IMR-90 (cell line): ENCODE data around the gene RNASE7. TPM values are rescaled to one million over a fixed set of nuclear protein-coding genes. Genes with fewer than 3 reads are reported as not detected.

Experiments used
- ATAC-seq: fragments of 200-7000 bp; cut with Tn5 transposase; 2 replicates; pipeline ENCODE4 v1.9.1; 2020; ENCODE audit warnings: low read depth, mild to moderate bottlenecking, moderate library complexity
- BruUV-seq: library from RNA; stranded (reverse); fragments of 400-500 nt; replicated peaks from 2 replicates; lab custom pipeline; 2021; lab: Mats Ljungman, UMichigan
- CTCF ChIA-PET: fragments of 300-600 bp; formaldehyde crosslinking; extraction: SDS; loops from one replicate; lab custom pipeline; 2021; ENCODE audit warnings: antibody characterized with exemption; lab: Yijun Ruan, JAX
- POLR2A ChIA-PET: fragments of 300-600 bp; sonication (Branson Sonifier 250); formaldehyde crosslinking; loops from one replicate; lab custom pipeline; 2022; ENCODE audit warnings: antibody characterized with exemption; ENCODE audit not compliant: unreplicated experiment; lab: Charles Lee
- DNase-seq: peaks from one replicate; pipeline ENCODE4 v3.0.0; 2013
- H2AFZ ChIP-seq: replicated peaks from 2 replicates; pipeline ENCODE3; 2013; ENCODE audit warnings: low read length, mild to moderate bottlenecking; ENCODE audit not compliant: poor library complexity
- H2AK5ac ChIP-seq: 2 replicates; pipeline ENCODE4 v1.6.1; 2013; ENCODE audit warnings: low read depth, low read length, inconsistent platforms
- H2AK9ac ChIP-seq: replicated peaks from 2 replicates; pipeline ENCODE3; 2013; ENCODE audit warnings: mild to moderate bottlenecking, low read depth, low read length, moderate library complexity; ENCODE audit not compliant: poor library complexity
- H2BK120ac ChIP-seq: 2 replicates; pipeline ENCODE4 v1.6.1; 2013; ENCODE audit warnings: low read depth, low read length, inconsistent platforms
- H2BK15ac ChIP-seq: 3 replicates; pipeline ENCODE4 v1.6.1; 2013; ENCODE audit warnings: low read depth, low read length, inconsistent platforms
- H2BK20ac ChIP-seq: 2 replicates; pipeline ENCODE4 v1.6.1; 2013; ENCODE audit warnings: low read depth, mild to moderate bottlenecking, inconsistent platforms, low read length, moderate library complexity
- H2BK5ac ChIP-seq: 2 replicates; pipeline ENCODE4 v1.6.1; 2013; ENCODE audit warnings: mild to moderate bottlenecking, low read depth, low read length, inconsistent platforms; ENCODE audit not compliant: poor library complexity, severe bottlenecking
- H3K14ac ChIP-seq: replicated peaks from 2 replicates; pipeline ENCODE4 v1.6.1; 2013; ENCODE audit warnings: low read depth, low read length, inconsistent platforms
- H3K18ac ChIP-seq: 2 replicates; pipeline ENCODE4 v1.6.1; 2013; ENCODE audit warnings: low read depth, low read length, control low read depth
- H3K23ac ChIP-seq: 2 replicates; pipeline ENCODE4 v1.6.1; 2013; ENCODE audit warnings: low read depth, low read length, inconsistent platforms
- H3K27ac ChIP-seq: 2 replicates; pipeline ENCODE4 v1.5.1; 2013; ENCODE audit warnings: mild to moderate bottlenecking, control low read depth, low read length; ENCODE audit not compliant: insufficient read depth
- H3K27me3 ChIP-seq: 2 replicates; pipeline ENCODE4 v1.6.1; 2013; ENCODE audit warnings: low read length; ENCODE audit not compliant: control insufficient read depth, insufficient read depth
- H3K36me3 ChIP-seq: 2 replicates; pipeline ENCODE4 v1.6.1; 2013; ENCODE audit warnings: low read length, mixed read lengths; ENCODE audit not compliant: control insufficient read depth, insufficient read depth
- H3K4ac ChIP-seq: 2 replicates; pipeline ENCODE4 v1.6.1; 2013; ENCODE audit warnings: low read depth, low read length, inconsistent platforms
- H3K4me1 ChIP-seq: 2 replicates; pipeline ENCODE4 v1.6.1; 2013; ENCODE audit warnings: low read length, mixed read lengths; ENCODE audit not compliant: control insufficient read depth, insufficient read depth
- H3K4me2 ChIP-seq: 2 replicates; pipeline ENCODE4 v1.6.1; 2013; ENCODE audit warnings: low read depth, mild to moderate bottlenecking, control low read depth, low read length, moderate library complexity
- H3K4me3 ChIP-seq: 2 replicates; pipeline ENCODE4 v1.5.1; 2013; ENCODE audit warnings: low read depth, mild to moderate bottlenecking, control low read depth, low read length, moderate library complexity; ENCODE audit not compliant: insufficient read depth
- H3K56ac ChIP-seq: 2 replicates; pipeline ENCODE4 v1.6.1; 2013; ENCODE audit warnings: low read length, inconsistent platforms; ENCODE audit not compliant: insufficient read depth; ENCODE audit errors: extremely low read depth
- H3K79me1 ChIP-seq, 2 experiments: 2 replicates each; pipeline ENCODE4 v1.6.1; 2013; ENCODE audit warnings: low read length in 2 of 2, inconsistent platforms in 1 of 2, low read depth in 1 of 2
- H3K9ac ChIP-seq: 2 replicates; pipeline ENCODE4 v1.6.1; 2013; ENCODE audit warnings: low read depth, low read length, control low read depth
- H3K9me1 ChIP-seq: 2 replicates; pipeline ENCODE4 v1.6.1; 2013; ENCODE audit warnings: low read length, inconsistent platforms; ENCODE audit not compliant: insufficient read depth
- H3K9me3 ChIP-seq: 2 replicates; pipeline ENCODE4 v1.6.1; 2013; ENCODE audit warnings: low read length; ENCODE audit not compliant: control insufficient read depth, insufficient read depth
- H4K20me1 ChIP-seq: 2 replicates; pipeline ENCODE4 v1.6.1; 2013; ENCODE audit warnings: low read length, inconsistent platforms; ENCODE audit not compliant: insufficient read depth
- H4K5ac ChIP-seq: 2 replicates; pipeline ENCODE4 v1.6.1; 2013; ENCODE audit warnings: mild to moderate bottlenecking, low read depth, low read length, control low read depth
- H4K8ac ChIP-seq, 2 experiments: 2 replicates each; pipeline ENCODE4 v1.6.1; 2013; ENCODE audit warnings: low read depth in 2 of 2, low read length in 2 of 2, control low read depth in 1 of 2, inconsistent platforms in 1 of 2
- H4K91ac ChIP-seq: 2 replicates; pipeline ENCODE4 v1.6.1; 2013; ENCODE audit warnings: low read depth, low read length, inconsistent platforms; ENCODE audit not compliant: insufficient read depth
- BHLHE40 ChIP-seq: fragments of 150-350 bp; IDR thresholded peaks from 2 replicates; pipeline ENCODE4 v1.6.1; 2016; ENCODE audit warnings: mild to moderate bottlenecking, low read depth, low read length
- ELK1 ChIP-seq: fragments of 150-350 bp; IDR thresholded peaks from 2 replicates; pipeline ENCODE4 v1.6.1; 2016; ENCODE audit warnings: low read depth, mild to moderate bottlenecking, low read length, moderate library complexity, borderline replicate concordance
- MAFK ChIP-seq: IDR thresholded peaks from 2 replicates; pipeline ENCODE4 v1.6.1; 2012; ENCODE audit warnings: low read depth, low read length, improper control_type of control experiment
- MAZ ChIP-seq: IDR thresholded peaks from 2 replicates; pipeline ENCODE4 v1.6.1; 2012; ENCODE audit warnings: low read depth, mild to moderate bottlenecking, low read length, improper control_type of control experiment, moderate library complexity, borderline replicate concordance
- MXI1 ChIP-seq: IDR thresholded peaks from 2 replicates; pipeline ENCODE4 v1.6.1; 2012; ENCODE audit warnings: low read depth, mild to moderate bottlenecking, low read length, moderate library complexity, borderline replicate concordance
- POLR2A ChIP-seq: IDR thresholded peaks from 2 replicates; pipeline ENCODE4 v1.6.1; 2012; ENCODE audit warnings: mild to moderate bottlenecking, low read depth, low read length
- RCOR1 ChIP-seq: IDR thresholded peaks from 2 replicates; pipeline ENCODE4 v1.6.1; 2012; ENCODE audit warnings: mild to moderate bottlenecking, low read length, improper control_type of control experiment; ENCODE audit not compliant: insufficient replicate concordance
- RFX5 ChIP-seq: IDR thresholded peaks from 2 replicates; pipeline ENCODE4 v1.8.0; 2012; ENCODE audit warnings: low read depth, mild to moderate bottlenecking, low read length, moderate library complexity
- SMC3 ChIP-seq: fragments of 150-350 bp; IDR thresholded peaks from 2 replicates; pipeline ENCODE4 v1.6.1; 2016; ENCODE audit warnings: low read depth, mild to moderate bottlenecking, antibody characterized with exemption, low read length, moderate library complexity
- USF2 ChIP-seq: fragments of 150-350 bp; IDR thresholded peaks from 2 replicates; pipeline ENCODE4 v1.6.1; 2017; ENCODE audit warnings: mild to moderate bottlenecking, antibody characterized with exemption, low read length, low read depth
- WGBS, 2 experiments: methylation state at CpG; one replicate each; pipeline versions ENCODE4 v1.1.5 to v1.1.7; 2013; ENCODE audit warnings: missing lambda C conversion rate in 2 of 2; ENCODE audit not compliant: insufficient read length in 1 of 2; ENCODE audit errors: extremely low coverage in 2 of 2; 5-methylcytosine and 5-hydroxymethylcytosine counted together
- dilution Hi-C: fragments of 300-500 bp; cut with HindIII; formaldehyde crosslinking; loops from one replicate; pipeline ENCODE4 v1.14.3; 2018; ENCODE audit warnings: low sequenced_read_pairs; ENCODE audit not compliant: unreplicated experiment
- in situ Hi-C: fragments of 300-500 bp; cut with MboI; formaldehyde crosslinking; loops from 3 replicates; pipeline ENCODE4 v1.14.3; 2019; ENCODE audit warnings: low sequenced_read_pairs, inconsistent platforms, mixed read lengths
- intact Hi-C: fragments of 100-400 bp; cut with micrococcal nuclease; formaldehyde crosslinking; loops from 2 replicates; pipeline ENCODE4 v1.10.0; 2022
- polyA plus RNA-seq, 3 experiments: library from polyadenylated mRNA; depleted of rRNA; stranded (reverse); fragments of >200 nt; gene quantifications; 2 replicates each; pipeline ENCODE4 v1.2.3, GENCODE V29; 2012; ENCODE audit warnings: low replicate concordance in 1 of 3
- total RNA-seq: library from RNA; depleted of rRNA; stranded (reverse); fragments of >200 nt; gene quantifications from 2 replicates; pipeline ENCODE4 v1.2.3, GENCODE V29; 2012

The RNASE7 gene
- total and polyA plus RNA-seq, 2 of the 4 experiments (the other 2 are of a cell fraction) = not detected

GRCh38 chr14:21050597-21050996 lies 8.4 kb downstream of the RNASE7 start:
- peaks cover 4% of the 10 kb centered on the region; the same call in 1 of the 2 replicates for H3K4me1 ChIP-seq
- no peak overlapping the region for H3K4me2 ChIP-seq
- no peaks in the 10 kb centered on the region for H3K36me3 ChIP-seq
- no peak overlapping the region for H3K4me3 ChIP-seq
- no peak for DNase-seq
- no peak for TF ChIP-seq RFX5
- TF ChIP-seq MAFK = no peak
- no peak for TF ChIP-seq MAZ
- TF ChIP-seq ELK1 = no peak
- TF ChIP-seq MXI1 = no peak
- no peak for TF ChIP-seq RCOR1
- no peak for TF ChIP-seq BHLHE40
- TF ChIP-seq POLR2A = no peak
- TF ChIP-seq USF2 = no peak
- no peak for TF ChIP-seq SMC3
- dilution Hi-C loops (no loop called here), intact Hi-C loops (no loop called here), in situ Hi-C loops (no loop called here)
- H2BK20ac ChIP-seq = no peak overlapping the region
- H3K27ac ChIP-seq = no peak overlapping the region
- no peaks in the 10 kb centered on the region for H4K20me1 ChIP-seq
- H2BK15ac ChIP-seq = no peak overlapping the region
- H2BK120ac ChIP-seq = no peak overlapping the region
- H4K8ac ChIP-seq = no peak overlapping the region
- H3K4ac ChIP-seq = no peak overlapping the region
- no peak overlapping the region for H3K9ac ChIP-seq
- H4K5ac ChIP-seq = no peak overlapping the region
- no peak overlapping the region for H3K56ac ChIP-seq
- no peak overlapping the region for H4K91ac ChIP-seq
- H2BK5ac ChIP-seq = no peak overlapping the region
- no peak overlapping the region for H2AK9ac ChIP-seq
- no peak overlapping the region for H3K14ac ChIP-seq
- no peak overlapping the region for H3K23ac ChIP-seq
- ATAC-seq = no peak
- WGBS, 2 experiments = no CpG with 5 or more reads among the region's 3 CpGs
- no peaks in the 10 kb centered on the region for H3K9me3 ChIP-seq
- H3K27me3 ChIP-seq = peaks cover 4% of the 10 kb centered on the region
- no peak overlapping the region for H2AK5ac ChIP-seq
- H3K9me1 ChIP-seq = no peaks in the 10 kb centered on the region
- POLR2A ChIA-PET = no interaction called here
- H3K79me1 ChIP-seq = no peaks in the 10 kb centered on the region
- CTCF ChIA-PET = no interaction called here
- BruUV-seq = no TSS peak
- no peak overlapping the region for H3K18ac ChIP-seq
- H2AFZ ChIP-seq = no peak overlapping the region
